Activated T-cell treated with anti-CD3 and anti-CD28 coated beads, Interleukin-2, amount 50 U/mL, for 24 hours (primary cell): ENCODE results near the gene POP4.
"Not testable (repeated sequence)": the region's sequence is repeated elsewhere in the genome, so short reads cannot be mapped to it uniquely, and the experiment has no call there.

Source experiments
- DNase-seq: peaks from one replicate; pipeline ENCODE4 v3.0.0-alpha.2; 2020
- H3K27ac Mint-ChIP-seq: 2 replicates; pipeline ENCODE4 v1.8.0; 2020; ENCODE audit warnings: mild to moderate bottlenecking, mixed read lengths
- H3K27me3 Mint-ChIP-seq: 2 replicates; pipeline ENCODE4 v1.8.0; 2020; ENCODE audit warnings: mixed read lengths
- H3K36me3 Mint-ChIP-seq: 2 replicates; pipeline ENCODE4 v1.8.0; 2020; ENCODE audit warnings: low read depth, mixed read lengths
- H3K4me1 Mint-ChIP-seq: 2 replicates; pipeline ENCODE4 v1.8.0; 2020; ENCODE audit warnings: low read depth, mixed read lengths
- H3K4me3 Mint-ChIP-seq: 2 replicates; pipeline ENCODE4 v1.8.0; 2020; ENCODE audit warnings: mild to moderate bottlenecking, moderate library complexity, mixed read lengths
- H3K9me3 Mint-ChIP-seq: 2 replicates; pipeline ENCODE4 v1.8.0; 2020; ENCODE audit warnings: mixed read lengths

The POP4 gene, protein sequence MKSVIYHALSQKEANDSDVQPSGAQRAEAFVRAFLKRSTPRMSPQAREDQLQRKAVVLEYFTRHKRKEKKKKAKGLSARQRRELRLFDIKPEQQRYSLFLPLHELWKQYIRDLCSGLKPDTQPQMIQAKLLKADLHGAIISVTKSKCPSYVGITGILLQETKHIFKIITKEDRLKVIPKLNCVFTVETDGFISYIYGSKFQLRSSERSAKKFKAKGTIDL

GRCh38 chr19:29605653-29606419, at the start of gene POP4:
TSS of gene POP4 (plus strand) at chr19:29606283. CDS start at chr19:29606319, 36 bp downstream.
- DNase-seq = peak; percentile 99
- peak within 1 kb of the TSS; percentile 100 for H3K27ac Mint-ChIP-seq
- no peaks in the 10 kb centered on the region for H3K27me3 Mint-ChIP-seq
- H3K9me3 Mint-ChIP-seq = no peaks in the 10 kb centered on the region
- H3K36me3 Mint-ChIP-seq = peaks cover 36% of the 10 kb centered on the region
- H3K4me3 Mint-ChIP-seq = peak within 1 kb of the TSS; percentile 100
- peaks cover 30% of the 10 kb centered on the region for H3K4me1 Mint-ChIP-seq

DNA sequence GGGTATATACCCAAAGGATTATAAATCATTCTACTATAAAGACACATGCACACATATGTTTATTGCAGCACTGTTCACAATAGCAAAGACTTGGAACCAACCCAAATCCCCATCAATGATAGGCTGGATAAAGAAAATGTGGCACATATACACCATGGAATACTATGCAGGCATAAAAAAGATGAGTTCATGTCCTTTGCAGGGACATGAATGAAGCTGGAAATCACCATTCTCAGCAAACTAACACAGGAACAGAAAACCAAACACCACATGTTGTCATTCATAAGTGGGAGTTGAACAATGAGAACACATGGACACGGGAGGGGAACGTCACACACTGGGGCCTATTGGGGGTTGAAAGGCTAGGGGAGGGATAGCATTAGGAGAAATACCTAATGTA, 47.0 kb upstream of the POP4 start:
- Mint-ChIP-seq H3K27me3 (peaks cover 41% of the 10 kb centered on the region), H3K9me3 (peaks cover 31% of the 10 kb centered on the region)
- H3K36me3 Mint-ChIP-seq, DNase-seq, H3K4me3 Mint-ChIP-seq, H3K27ac Mint-ChIP-seq, H3K4me1 Mint-ChIP-seq: not testable (repeated sequence)

DNA sequence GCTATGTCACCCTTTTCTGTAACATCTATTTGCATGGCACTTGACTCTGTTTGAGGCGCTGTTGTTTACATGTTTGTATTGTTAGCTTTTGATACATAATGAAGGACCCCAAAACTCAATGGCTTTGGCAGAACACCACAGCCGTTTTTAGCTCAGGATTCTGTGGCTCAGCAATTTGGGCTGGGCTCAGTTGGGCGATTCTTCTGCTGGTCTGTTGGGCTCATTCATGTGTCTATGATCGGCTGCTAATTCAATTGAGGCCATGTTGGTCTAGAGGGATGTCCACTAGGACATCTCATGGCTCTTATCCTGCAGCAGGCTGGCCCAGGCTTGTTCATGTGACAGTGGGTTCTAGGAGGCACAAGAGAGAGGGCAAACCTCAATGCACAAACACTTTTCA, 46.3 kb upstream of the POP4 start:
- peaks cover 4% of the 10 kb centered on the region for H3K4me1 Mint-ChIP-seq
- DNase-seq = no peak
- no peak overlapping the region for H3K27ac Mint-ChIP-seq
- peaks cover 26% of the 10 kb centered on the region for H3K9me3 Mint-ChIP-seq
- no peaks in the 10 kb centered on the region for H3K36me3 Mint-ChIP-seq
- H3K27me3 Mint-ChIP-seq = peaks cover 41% of the 10 kb centered on the region
- H3K4me3 Mint-ChIP-seq = no peak overlapping the region

GRCh38 chr19:29560313-29561075, 45.6 kb upstream of the POP4 start:
- Mint-ChIP-seq H3K4me1 (peaks cover 12% of the 10 kb centered on the region), H3K4me3 (no peak overlapping the region), H3K27me3 (peaks cover 41% of the 10 kb centered on the region), H3K36me3 (no peaks in the 10 kb centered on the region), H3K9me3 (peaks cover 19% of the 10 kb centered on the region), H3K27ac (no peak overlapping the region)
- peak; percentile 7 for DNase-seq

DNA sequence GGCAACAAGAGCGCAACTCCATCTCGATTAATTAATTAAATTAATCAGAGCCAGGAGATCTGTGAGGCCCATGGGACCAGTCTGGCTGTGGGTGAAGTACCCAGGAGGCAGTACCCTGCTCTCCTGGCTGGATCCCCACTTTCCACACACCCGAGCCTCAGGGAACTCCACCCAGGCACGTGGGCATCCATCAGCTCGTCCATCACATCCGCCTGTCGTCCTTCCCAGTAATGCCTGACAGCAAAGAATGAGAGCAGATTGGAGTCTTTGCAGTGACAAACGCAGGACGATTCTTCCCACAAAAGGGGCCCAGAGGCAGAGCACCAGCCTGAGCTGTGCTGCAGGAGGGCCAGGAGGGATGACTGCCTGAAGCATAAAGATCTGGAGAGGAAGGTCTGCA, 44.5 kb upstream of the POP4 start:
- H3K9me3 Mint-ChIP-seq = peaks cover 14% of the 10 kb centered on the region
- peaks cover 35% of the 10 kb centered on the region for H3K27me3 Mint-ChIP-seq
- H3K4me3 Mint-ChIP-seq = no peak overlapping the region
- H3K4me1 Mint-ChIP-seq = peaks cover 15% of the 10 kb centered on the region
- H3K36me3 Mint-ChIP-seq = no peaks in the 10 kb centered on the region
- DNase-seq = peak; percentile 11
- H3K27ac Mint-ChIP-seq = no peak overlapping the region

DNA sequence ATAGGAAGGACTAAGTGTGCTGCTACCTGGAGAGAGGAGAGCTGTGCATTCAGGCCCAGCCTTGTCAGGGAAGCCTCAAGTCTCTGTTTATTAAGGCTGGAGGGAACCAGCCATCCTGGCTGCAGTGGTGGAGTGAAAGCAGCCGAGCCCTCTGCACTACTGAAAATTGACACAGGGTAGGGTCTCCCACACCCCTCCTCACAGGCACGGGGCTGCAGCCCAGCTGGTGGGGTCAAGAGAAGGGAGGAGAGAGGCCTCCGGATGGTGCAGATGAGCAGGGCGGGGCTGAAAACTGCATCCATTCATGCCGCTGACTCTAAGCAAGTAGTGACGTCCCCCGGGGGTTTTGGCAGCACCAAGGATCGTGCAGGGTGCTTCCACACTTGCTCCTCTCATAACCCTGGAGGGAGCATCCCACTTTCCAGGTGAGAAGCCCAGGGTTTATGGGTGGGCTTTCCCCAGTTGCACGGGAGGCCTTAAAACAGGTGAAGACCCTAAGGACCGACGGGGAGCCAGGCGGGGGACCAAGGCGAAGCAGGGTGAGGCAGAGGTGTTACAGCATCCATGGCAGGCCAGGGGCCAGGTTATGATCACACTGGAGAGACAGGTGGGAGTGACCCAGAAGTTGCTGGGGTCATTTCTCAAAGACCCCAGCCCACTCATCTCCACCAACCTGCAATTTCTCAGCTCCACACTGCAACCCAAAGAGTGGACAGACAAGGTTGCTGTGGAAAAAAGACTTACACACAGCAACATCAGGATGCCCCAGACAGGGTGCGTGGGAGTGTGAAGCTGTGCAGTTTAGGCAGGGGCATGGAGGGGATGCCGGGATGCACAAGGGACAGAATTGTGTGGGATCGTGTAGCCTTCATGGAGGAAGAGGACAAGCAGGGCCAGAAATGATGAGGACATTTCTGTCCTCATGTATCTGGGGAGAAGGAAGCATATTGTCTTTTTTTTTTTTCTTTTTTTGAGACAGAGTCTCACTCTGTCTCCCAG, 43.5 kb upstream of the POP4 start:
- no peak overlapping the region for H3K4me3 Mint-ChIP-seq
- H3K27ac Mint-ChIP-seq = no peak overlapping the region
- peaks cover 14% of the 10 kb centered on the region for H3K9me3 Mint-ChIP-seq
- H3K4me1 Mint-ChIP-seq = peaks cover 15% of the 10 kb centered on the region
- peak; percentile 13 for DNase-seq
- peaks cover 38% of the 10 kb centered on the region for H3K27me3 Mint-ChIP-seq
- no peaks in the 10 kb centered on the region for H3K36me3 Mint-ChIP-seq

DNA sequence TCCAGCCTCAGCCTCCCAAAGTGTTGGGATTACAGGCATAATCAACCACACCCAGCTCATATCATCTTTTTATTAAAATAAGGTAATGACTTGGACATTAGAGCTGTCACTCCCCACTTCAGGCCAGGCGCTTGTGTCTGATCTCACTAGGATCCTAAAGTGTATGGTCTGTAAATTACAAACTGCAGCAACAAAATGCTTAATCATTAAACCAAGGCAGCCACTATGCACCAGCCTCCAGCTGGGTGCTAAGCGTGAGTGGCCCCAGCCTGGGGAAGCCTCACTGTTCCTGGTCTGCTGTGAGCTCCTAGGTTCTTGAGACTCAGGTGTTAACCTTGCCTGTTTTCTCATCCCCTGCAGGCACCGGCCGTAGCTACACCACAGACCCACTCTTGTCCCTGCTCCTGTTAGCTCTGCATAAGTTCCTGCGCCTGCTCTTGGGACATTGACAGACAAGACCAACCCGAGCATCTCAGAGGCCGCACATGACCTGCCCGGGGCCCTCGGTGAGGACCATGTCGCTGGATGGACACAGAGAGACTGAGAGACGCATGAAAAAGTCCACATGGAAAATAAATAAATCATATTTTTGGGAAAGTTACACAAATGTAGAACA, 42.5 kb upstream of the POP4 start:
- Mint-ChIP-seq H3K27me3 (peaks cover 46% of the 10 kb centered on the region), H3K4me3 (no peak overlapping the region), H3K9me3 (peaks cover 9% of the 10 kb centered on the region), H3K36me3 (no peaks in the 10 kb centered on the region), H3K27ac (no peak overlapping the region), H3K4me1 (peaks cover 15% of the 10 kb centered on the region)
- DNase-seq = peak; percentile 17

DNA sequence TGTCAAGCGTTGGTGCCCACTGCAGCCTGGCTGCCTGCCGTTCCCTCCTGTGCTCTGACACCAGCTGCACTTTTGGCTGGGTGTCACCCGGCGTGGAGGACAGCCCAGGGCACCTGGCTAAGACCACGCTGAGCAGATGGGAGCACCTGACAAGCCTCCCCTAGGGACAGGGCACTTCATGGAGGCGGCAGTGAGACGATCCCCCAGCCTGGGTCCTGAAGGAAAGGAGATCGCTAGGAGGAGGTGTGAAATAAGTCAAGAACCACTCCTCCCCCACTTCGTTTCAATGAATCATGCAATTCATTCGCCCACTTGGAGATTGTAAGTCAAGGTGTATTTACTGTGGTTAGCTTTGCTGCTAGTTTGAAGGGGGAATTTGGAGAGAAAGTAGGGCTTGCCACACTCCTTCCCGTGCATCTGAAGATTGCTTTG, 41.5 kb upstream of the POP4 start:
- peak; percentile 36 for DNase-seq
- peaks cover 15% of the 10 kb centered on the region for H3K4me1 Mint-ChIP-seq
- no peak overlapping the region for H3K4me3 Mint-ChIP-seq
- H3K9me3 Mint-ChIP-seq = peaks cover 4% of the 10 kb centered on the region
- no peaks in the 10 kb centered on the region for H3K36me3 Mint-ChIP-seq
- H3K27me3 Mint-ChIP-seq = peaks cover 52% of the 10 kb centered on the region
- H3K27ac Mint-ChIP-seq = peak overlapping the region; percentile 12

DNA sequence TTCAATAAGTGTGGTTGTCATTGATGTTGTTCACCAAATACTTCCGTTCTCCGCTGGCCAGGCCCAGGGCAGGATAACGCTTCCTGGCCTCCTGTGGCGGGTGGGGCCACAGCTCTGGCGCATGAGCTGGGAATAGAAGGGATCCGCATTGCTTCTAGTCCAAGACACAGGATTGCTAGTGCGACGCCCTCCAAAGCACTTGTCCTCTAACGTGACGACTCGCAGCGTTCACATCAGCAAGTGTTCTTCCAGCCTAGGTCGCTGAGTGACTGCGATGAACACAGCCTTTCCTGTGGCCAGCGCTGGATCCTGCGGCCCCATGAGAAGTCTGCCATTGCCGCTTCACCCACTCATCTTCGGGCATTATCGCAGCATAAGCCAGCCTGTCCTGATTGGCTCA, 40.9 kb upstream of the POP4 start:
- H3K27ac Mint-ChIP-seq = no peak overlapping the region
- H3K9me3 Mint-ChIP-seq = no peaks in the 10 kb centered on the region

DNA sequence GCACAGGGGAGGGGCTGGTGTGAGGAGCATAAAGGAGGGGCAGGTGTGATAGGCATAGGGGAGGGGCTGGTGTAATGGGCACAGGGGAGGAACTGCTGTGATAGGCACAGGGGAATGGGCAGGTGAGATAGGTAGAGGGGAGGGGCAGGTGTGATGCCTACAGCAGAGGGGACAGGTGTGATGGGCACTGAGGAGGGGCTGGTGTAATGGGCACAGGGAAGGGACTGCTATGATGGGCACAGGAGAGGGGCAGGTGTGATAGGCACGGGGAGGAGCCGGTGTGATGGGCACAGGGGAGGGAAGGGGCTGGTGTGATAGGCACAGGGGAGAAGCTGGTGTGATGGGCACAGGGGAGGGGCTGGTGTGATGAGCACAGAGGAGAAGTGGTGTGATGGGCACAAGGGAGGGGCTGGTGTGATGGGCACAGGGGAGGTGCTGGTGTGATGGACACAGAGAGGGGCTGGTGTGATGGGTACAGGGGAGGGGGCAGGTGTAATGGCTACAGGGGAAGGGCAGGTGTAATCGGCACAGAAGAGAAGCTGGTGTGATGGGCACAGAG, 39.5 kb upstream of the POP4 start:
- DNase-seq = peak; percentile 20
- Mint-ChIP-seq H3K36me3 (no peaks in the 10 kb centered on the region), H3K27ac (no peak overlapping the region), H3K4me1 (peaks cover 15% of the 10 kb centered on the region), H3K27me3 (peaks cover 62% of the 10 kb centered on the region), H3K4me3 (no peak overlapping the region), H3K9me3 (no peaks in the 10 kb centered on the region)

More for the DNA sequence above, 40.9 kb upstream of the POP4 start:
- Mint-ChIP-seq H3K4me3 (no peak overlapping the region), H3K36me3 (no peaks in the 10 kb centered on the region), H3K4me1 (peaks cover 15% of the 10 kb centered on the region), H3K27me3 (peaks cover 53% of the 10 kb centered on the region)
- DNase-seq = peak; percentile 20

DNA sequence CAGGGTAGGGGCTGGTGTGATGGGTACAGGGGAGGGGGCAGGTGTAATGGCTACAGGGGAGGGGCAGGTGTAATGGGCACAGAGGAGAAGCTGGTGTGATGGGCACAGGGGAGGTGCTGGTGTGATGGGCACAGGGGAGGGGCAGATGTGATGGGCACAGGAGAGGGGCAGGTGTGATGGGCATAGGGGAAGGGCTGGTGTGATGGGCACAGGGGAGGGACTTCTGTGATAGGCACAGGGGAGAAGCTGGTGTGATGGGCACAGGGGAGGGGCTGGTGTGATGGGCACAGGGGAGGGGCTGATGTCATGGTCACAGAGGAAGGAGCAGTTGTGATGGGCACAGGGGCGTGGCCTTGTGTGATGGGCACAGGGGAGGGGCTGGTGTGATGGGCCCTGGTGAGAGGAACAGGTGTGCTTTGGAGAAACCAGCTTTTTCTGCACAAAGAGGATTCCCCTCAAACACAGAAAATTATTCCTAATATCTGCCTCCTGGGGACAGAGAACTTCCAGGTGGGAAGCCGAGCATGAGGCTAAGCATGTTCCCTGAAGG, 38.6 kb upstream of the POP4 start:
- no peak overlapping the region for H3K27ac Mint-ChIP-seq
- no peaks in the 10 kb centered on the region for H3K36me3 Mint-ChIP-seq
- peaks cover 15% of the 10 kb centered on the region for H3K4me1 Mint-ChIP-seq
- H3K27me3 Mint-ChIP-seq = peaks cover 62% of the 10 kb centered on the region
- peak; percentile 15 for DNase-seq
- no peak overlapping the region for H3K4me3 Mint-ChIP-seq
- no peaks in the 10 kb centered on the region for H3K9me3 Mint-ChIP-seq

DNA sequence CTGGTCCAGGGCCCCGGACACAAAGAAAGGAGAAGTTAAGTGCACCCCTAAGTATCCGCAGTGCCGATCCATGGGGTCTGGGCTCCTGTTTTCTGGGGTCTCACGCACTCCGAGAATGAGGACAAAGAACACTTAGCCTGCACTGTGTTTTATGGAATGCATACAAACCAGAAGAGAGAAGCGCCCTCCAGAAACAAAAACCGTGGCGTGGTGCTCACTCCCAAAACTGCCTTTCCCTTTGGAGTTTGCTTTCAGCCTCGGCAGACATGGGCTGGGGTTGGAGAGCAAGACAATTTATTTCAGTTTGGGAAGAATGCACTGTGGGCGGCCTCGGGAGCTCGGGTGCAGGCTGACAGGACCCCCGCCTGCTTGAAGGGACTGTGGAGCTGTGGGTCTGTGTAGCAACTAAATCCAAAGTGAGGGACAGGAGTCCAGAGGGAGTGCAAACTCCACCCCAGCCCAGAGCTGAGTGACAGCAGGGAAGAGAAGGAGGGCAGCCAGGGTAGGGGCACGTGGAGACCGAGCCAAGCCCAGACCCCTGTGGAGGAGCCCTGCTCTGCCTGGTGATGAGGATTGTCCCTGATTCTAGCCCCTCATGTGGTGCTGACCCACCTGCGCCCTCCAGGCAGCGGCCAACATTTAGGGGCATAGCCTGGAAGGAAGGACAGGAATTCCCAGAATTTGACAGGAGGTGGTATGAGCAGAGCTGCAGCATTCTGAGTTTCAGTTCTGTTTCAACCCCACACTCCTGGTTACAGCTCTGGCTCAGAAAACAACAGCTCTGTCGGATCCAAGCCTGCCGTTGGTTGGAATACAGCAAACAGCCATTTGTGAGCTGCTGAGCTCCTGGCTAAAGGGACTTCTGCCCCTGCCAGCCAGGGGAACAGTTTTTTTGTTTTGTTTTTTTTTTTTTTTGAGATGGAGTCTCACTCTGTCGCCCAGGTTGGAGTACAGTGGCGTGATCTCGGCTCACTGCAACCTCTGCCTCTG, 37.8 kb upstream of the POP4 start:
- Mint-ChIP-seq H3K4me3 (no peak overlapping the region), H3K27ac (no peak overlapping the region), H3K27me3 (peaks cover 62% of the 10 kb centered on the region), H3K36me3 (no peaks in the 10 kb centered on the region), H3K9me3 (no peaks in the 10 kb centered on the region), H3K4me1 (peaks cover 15% of the 10 kb centered on the region)
- peak; percentile 17 for DNase-seq
